Lung (tissue), 12 donors: ENCODE measurements around the gene DET1. TPM values are rescaled to one million over a fixed set of nuclear protein-coding genes. Genes with fewer than 3 reads are reported as not detected.

ENCODE experiments used
- ATAC-seq: fragments of 200-7000 bp; cut with Tn5 transposase; one replicate; pipeline ENCODE4 v1.9.1; 2020; ENCODE audit warnings: moderate number of reproducible peaks; ENCODE audit not compliant: insufficient read depth, low FRiP score
- DNase-seq, 3 donors: peaks; one replicate each; pipeline ENCODE4 v3.0.0-alpha.2; 2013 to 2017
- H3K27ac ChIP-seq, 2 donors: one replicate each; pipeline ENCODE4 v1.5.1; 2013; ENCODE audit warnings: mild to moderate bottlenecking in 2 of 2, moderate library complexity in 2 of 2, control low read depth in 1 of 2, inconsistent platforms in 1 of 2, low read depth in 1 of 2, low read length in 1 of 2
- H3K27me3 ChIP-seq, 3 donors: one replicate each; pipeline ENCODE4 v1.5.1; 2013; ENCODE audit warnings: low read length in 2 of 3; ENCODE audit not compliant: control insufficient read depth in 3 of 3, insufficient read depth in 3 of 3
- H3K36me3 ChIP-seq, 4 donors: one replicate each; pipeline ENCODE4 v1.5.1; 2013; ENCODE audit warnings: low read length in 4 of 4, mild to moderate bottlenecking in 1 of 4, moderate library complexity in 1 of 4; ENCODE audit not compliant: control insufficient read depth in 4 of 4, insufficient read depth in 4 of 4
- H3K4me1 ChIP-seq, 5 donors: one replicate each; pipeline ENCODE4 v1.5.1; 2013; ENCODE audit warnings: low read length in 5 of 5, mild to moderate bottlenecking in 2 of 5, moderate library complexity in 1 of 5; ENCODE audit not compliant: control insufficient read depth in 5 of 5, insufficient read depth in 5 of 5
- H3K4me3 ChIP-seq: one replicate; pipeline ENCODE4 v1.5.1; 2013; ENCODE audit warnings: mild to moderate bottlenecking, control low read depth, moderate library complexity
- H3K9ac ChIP-seq, 2 donors: one replicate each; pipeline ENCODE4 v1.5.1; 2013; ENCODE audit warnings: low read length in 2 of 2, control low read depth in 1 of 2; ENCODE audit not compliant: insufficient read depth in 1 of 2
- H3K9me3 ChIP-seq, 4 donors: one replicate each; pipeline ENCODE4 v1.5.1; 2013; ENCODE audit warnings: low read length in 3 of 4, mild to moderate bottlenecking in 1 of 4, moderate library complexity in 1 of 4; ENCODE audit not compliant: control insufficient read depth in 4 of 4, insufficient read depth in 3 of 4
- WGBS, 2 donors: extraction: QIAGEN DNeasy Blood & Tissue Kit; methylation state at CpG; one replicate each; pipeline ENCODE4 v1.1.7; 2013; 5-methylcytosine and 5-hydroxymethylcytosine counted together
- polyA plus RNA-seq, 2 donors: library from polyadenylated mRNA; stranded (reverse); fragments of 200-250 nt; gene quantifications; one replicate each; pipeline ENCODE4 v1.2.1, GENCODE V29; 2013
- total RNA-seq, 2 donors: library from RNA; depleted of rRNA in 1 of 2; stranded (reverse); fragments of >200 nt in 1 of 2; gene quantifications; one replicate each; pipeline ENCODE4 v1.2.1, GENCODE V29; 2014 to 2021
- TF ChIP-seq, protein P1 (sequence below): IDR thresholded peaks from 2 replicates; pipeline ENCODE4 v1.5.1; 2012; ENCODE audit warnings: mild to moderate bottlenecking; ENCODE audit errors: control extremely low read depth, extremely low read depth
- donor health status: control.
- donor health status: control.
- donor health status: Bipolar disorder and iron deficiency.
- donor health status: healthy.
- donor health status: DM: yes; HTN: yes; CAD: no.

Gene DET1
- total and polyA plus RNA-seq, 4 donors = 2.9 to 13.7 (median 4.4) TPM

DNA sequence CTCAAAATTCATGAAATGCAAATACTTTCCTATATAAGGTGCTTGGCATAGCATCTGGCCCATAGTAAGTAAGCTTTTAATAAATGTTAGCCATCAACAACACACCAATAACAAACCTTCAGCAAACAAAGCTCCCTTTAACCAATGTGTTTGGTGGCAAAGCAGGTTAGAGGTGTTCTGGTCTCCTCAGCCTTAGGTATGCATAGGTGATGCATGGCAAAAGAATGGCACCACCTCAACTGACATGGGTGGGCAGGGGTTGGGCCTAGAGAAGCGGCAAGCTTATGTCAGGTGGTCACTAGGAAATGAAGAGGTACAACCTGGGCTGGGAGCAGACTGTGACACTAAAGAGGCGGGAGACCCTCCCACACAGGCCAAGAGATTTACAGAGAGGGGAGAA lies 40.8 kb downstream of the DET1 start:
- 96 to 100% methylated on average over 2 of the region's 2 CpGs for WGBS, 2 donors
- TF ChIP-seq, protein P1, sequence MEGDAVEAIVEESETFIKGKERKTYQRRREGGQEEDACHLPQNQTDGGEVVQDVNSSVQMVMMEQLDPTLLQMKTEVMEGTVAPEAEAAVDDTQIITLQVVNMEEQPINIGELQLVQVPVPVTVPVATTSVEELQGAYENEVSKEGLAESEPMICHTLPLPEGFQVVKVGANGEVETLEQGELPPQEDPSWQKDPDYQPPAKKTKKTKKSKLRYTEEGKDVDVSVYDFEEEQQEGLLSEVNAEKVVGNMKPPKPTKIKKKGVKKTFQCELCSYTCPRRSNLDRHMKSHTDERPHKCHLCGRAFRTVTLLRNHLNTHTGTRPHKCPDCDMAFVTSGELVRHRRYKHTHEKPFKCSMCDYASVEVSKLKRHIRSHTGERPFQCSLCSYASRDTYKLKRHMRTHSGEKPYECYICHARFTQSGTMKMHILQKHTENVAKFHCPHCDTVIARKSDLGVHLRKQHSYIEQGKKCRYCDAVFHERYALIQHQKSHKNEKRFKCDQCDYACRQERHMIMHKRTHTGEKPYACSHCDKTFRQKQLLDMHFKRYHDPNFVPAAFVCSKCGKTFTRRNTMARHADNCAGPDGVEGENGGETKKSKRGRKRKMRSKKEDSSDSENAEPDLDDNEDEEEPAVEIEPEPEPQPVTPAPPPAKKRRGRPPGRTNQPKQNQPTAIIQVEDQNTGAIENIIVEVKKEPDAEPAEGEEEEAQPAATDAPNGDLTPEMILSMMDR = no peak
- ATAC-seq (no peak), DNase-seq (no peak)
- peaks cover 6 to 26% (median 12%) of the 10 kb centered on the region in 4 donors for H3K36me3 ChIP-seq
- no peaks in the 10 kb centered on the region for H3K4me1 ChIP-seq
- no peak overlapping the region for H3K9ac ChIP-seq
- H3K27ac ChIP-seq = no peak overlapping the region
- no peaks in the 10 kb centered on the region for H3K9me3 ChIP-seq
- H3K4me3 ChIP-seq = no peak overlapping the region
- no peaks in the 10 kb centered on the region for H3K27me3 ChIP-seq

DNA sequence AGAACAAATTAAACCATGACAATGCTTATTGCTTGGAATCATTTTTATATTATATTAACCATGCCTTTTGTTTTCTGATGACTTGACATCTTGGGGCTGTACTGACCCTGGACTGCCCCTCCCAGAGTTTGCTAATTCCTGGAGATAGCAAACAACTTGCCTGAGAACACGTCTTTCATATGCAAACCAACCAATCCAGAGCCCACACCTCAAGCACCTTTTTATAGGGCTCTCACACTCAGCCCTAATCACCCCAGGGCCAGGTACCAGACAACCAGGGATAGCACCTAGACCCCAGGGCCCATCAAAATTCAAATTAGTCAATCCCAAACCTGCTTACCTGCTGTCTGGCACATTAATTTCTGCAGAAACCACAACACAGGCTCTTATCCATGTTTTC lies 42.0 kb downstream of the DET1 start:
- Histone ChIP-seq H3K27ac (no peak overlapping the region), H3K9ac (no peak overlapping the region), H3K4me1 (no peaks in the 10 kb centered on the region), H3K27me3 (no peaks in the 10 kb centered on the region), H3K4me3 (no peak overlapping the region), H3K36me3 (peaks cover under 1 to 17% (median 6%) of the 10 kb centered on the region in 4 donors), H3K9me3 (no peaks in the 10 kb centered on the region)
- TF ChIP-seq, protein P1 = no peak
- no peak for ATAC-seq
- 80 to 86% methylated on average over 1 of the region's 1 CpG for WGBS, 2 donors
- no peak for DNase-seq

DNA sequence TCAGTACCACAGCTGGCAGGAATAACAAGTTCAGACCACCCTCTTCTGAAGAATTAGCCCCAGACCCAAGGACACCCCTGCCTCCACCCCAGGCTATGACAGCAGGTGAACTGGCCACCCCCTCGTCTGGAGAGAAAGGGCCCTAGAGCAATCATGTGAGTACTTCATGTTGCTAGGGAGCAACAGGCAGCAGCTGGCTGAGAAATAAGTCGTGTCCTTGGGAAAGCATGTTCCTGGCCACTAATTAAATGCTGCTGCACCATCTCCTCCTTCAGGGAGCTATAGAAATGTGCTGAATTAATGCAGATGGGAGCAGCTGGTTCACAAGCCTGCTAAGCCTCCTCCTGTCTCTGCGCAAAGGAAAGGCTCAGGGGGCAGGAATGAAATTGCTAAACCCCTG lies 47.5 kb downstream of the DET1 start:
- H3K27me3 ChIP-seq = no peaks in the 10 kb centered on the region
- WGBS, 2 donors = 83 to 93% methylated on average over 3 of the region's 3 CpGs
- no peak for ATAC-seq
- TF ChIP-seq, protein P1 = no peak
- DNase-seq = no peak
- no peak overlapping the region for H3K4me3 ChIP-seq
- H3K36me3 ChIP-seq = peaks cover 0 to 6% (median 1%) of the 10 kb centered on the region in 4 donors
- no peaks in the 10 kb centered on the region for H3K9me3 ChIP-seq
- no peak overlapping the region for H3K9ac ChIP-seq
- H3K4me1 ChIP-seq = no peaks in the 10 kb centered on the region
- no peak overlapping the region for H3K27ac ChIP-seq

DNA sequence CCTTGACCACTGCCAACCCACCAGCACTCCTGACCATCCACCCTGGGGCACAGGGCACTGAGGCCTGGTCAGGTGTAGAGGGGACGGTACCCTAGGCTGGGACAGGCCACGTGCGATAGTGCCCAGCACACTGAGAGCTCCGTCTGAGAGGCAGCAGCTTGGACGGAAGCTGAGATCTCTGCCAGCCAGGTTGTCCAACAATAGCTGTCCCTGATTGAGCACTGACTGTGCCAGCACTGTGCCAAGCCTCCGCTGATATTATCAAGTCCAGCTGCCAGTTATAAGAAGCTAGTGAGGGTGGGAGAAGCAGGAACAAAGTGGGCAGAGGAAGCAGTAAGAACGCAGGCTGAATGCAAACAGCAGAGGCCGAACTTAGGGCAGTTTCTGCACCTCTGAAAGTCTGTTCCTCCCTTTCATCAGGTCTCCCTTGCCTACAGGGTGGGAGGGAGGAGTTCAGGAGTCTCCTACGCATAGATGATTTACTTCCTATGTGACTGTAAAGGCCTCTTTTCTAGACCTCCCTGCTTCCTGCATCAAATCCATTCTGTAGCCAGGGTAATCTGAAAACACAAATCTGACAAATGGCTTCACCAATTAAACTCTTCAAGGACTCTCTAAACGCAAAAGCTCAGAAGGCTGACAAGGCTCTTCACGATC lies 49.2 kb downstream of the DET1 start:
- Histone ChIP-seq H3K4me1 (no peaks in the 10 kb centered on the region), H3K9me3 (no peaks in the 10 kb centered on the region), H3K27me3 (no peaks in the 10 kb centered on the region), H3K9ac (no peak overlapping the region), H3K27ac (peak overlapping the region in 1 of 2 donors; percentile 4), H3K4me3 (no peak overlapping the region), H3K36me3 (no peaks in the 10 kb centered on the region)
- ATAC-seq = no peak
- 87 to 92% methylated on average over 11 of the region's 11 CpGs for WGBS, 2 donors
- TF ChIP-seq, protein P1 = no peak
- no peak for DNase-seq
